CD4-positive, alpha-beta T cell (primary cell): ENCODE results near the gene ACOT6. TPM values are rescaled to one million over a fixed set of nuclear protein-coding genes. Genes with fewer than 3 reads are reported as not detected.
"Not testable (repeated sequence)": the region's sequence is repeated elsewhere in the genome, so short reads cannot be mapped to it uniquely, and the experiment has no call there.

ENCODE experiments used
- ATAC-seq: fragments of 200-7000 bp; cut with Tn5 transposase; one replicate; pipeline ENCODE4 v1.10.0; 2022; ENCODE audit warnings: mild to moderate bottlenecking; ENCODE audit not compliant: poor library complexity
- CTCF ChIA-PET: fragments of 350-600 bp; sonication (Branson Sonifier 250); formaldehyde crosslinking; loops from one replicate; lab custom pipeline; 2021; ENCODE audit warnings: antibody characterized with exemption, inconsistent platforms; lab: Charles Lee
- POLR2A ChIA-PET: fragments of 350-600 bp; sonication (Branson Sonifier 250); formaldehyde crosslinking; loops from one replicate; lab custom pipeline; 2021; ENCODE audit warnings: antibody characterized with exemption, inconsistent platforms; lab: Charles Lee
- DNase-seq, 14 experiments: peaks; one replicate each; pipeline ENCODE4 v3.0.0-alpha.2; 2013 to 2020; ENCODE audit warnings: mixed read lengths in 2 of 14
- H3K27ac ChIP-seq, 2 donors: one replicate each; pipeline versions ENCODE4 v1.5.1 to v1.7.0; 2013; ENCODE audit warnings: low read length in 2 of 2, low read depth in 1 of 2, mild to moderate bottlenecking in 1 of 2
- H3K27me3 ChIP-seq, 2 experiments: 1 replicate in 1 of 2; 2 replicates in 1 of 2; pipeline versions ENCODE4 v1.6.1 to v1.7.0; 2013; ENCODE audit warnings: low read length in 2 of 2, control low read depth in 1 of 2, mild to moderate bottlenecking in 1 of 2, moderate library complexity in 1 of 2; ENCODE audit not compliant: insufficient read depth in 2 of 2, control insufficient read depth in 1 of 2
- H3K36me3 ChIP-seq: one replicate; pipeline ENCODE4 v1.6.1; 2013; ENCODE audit warnings: low read length, control low read depth; ENCODE audit not compliant: insufficient read depth
- H3K4me1 ChIP-seq: one replicate; pipeline ENCODE4 v1.6.1; 2013; ENCODE audit warnings: low read length, control low read depth; ENCODE audit not compliant: insufficient read depth
- H3K4me3 ChIP-seq: one replicate; pipeline ENCODE4 v1.5.1; 2013; ENCODE audit warnings: mild to moderate bottlenecking, low read length, moderate library complexity
- H3K9me3 ChIP-seq, 2 experiments: 1 replicate in 1 of 2; 2 replicates in 1 of 2; pipeline versions ENCODE4 v1.6.1 to v1.7.0; 2013; ENCODE audit warnings: low read length in 2 of 2, mild to moderate bottlenecking in 2 of 2, control low read depth in 1 of 2, moderate library complexity in 1 of 2; ENCODE audit not compliant: control insufficient read depth in 1 of 2, insufficient read depth in 1 of 2
- H3K27ac Mint-ChIP-seq: one replicate; pipeline ENCODE4 v1.8.0; 2020; ENCODE audit warnings: mixed read lengths
- H3K27me3 Mint-ChIP-seq: one replicate; pipeline ENCODE4 v1.8.0; 2021; ENCODE audit warnings: mixed read lengths
- H3K36me3 Mint-ChIP-seq: one replicate; pipeline ENCODE4 v1.8.0; 2021; ENCODE audit warnings: low read depth, mixed read lengths
- H3K4me1 Mint-ChIP-seq: one replicate; pipeline ENCODE4 v1.8.0; 2021; ENCODE audit warnings: low read depth, mixed read lengths
- H3K4me3 Mint-ChIP-seq: one replicate; pipeline ENCODE4 v1.8.0; 2020; ENCODE audit warnings: mild to moderate bottlenecking, mixed read lengths
- H3K9me3 Mint-ChIP-seq: one replicate; pipeline ENCODE4 v1.8.0; 2020; ENCODE audit warnings: mixed read lengths
- CTCF ChIP-seq: fragments of 200-600 bp; IDR thresholded peaks from one replicate; pipeline ENCODE4 v1.8.0; 2022; ENCODE audit warnings: antibody characterized with exemption, mild to moderate bottlenecking
- intact Hi-C, 2 experiments: fragments of 100-400 bp; cut with DNase I in 1 of 2; cut with micrococcal nuclease in 1 of 2; formaldehyde crosslinking; loops; one replicate each; pipeline versions ENCODE4 v1.15.1 to v1.9.0; 2023 to 2025; cut with DNase I, micrococcal nuclease
- total RNA-seq, 174 experiments: library from RNA in 2 of 174; stranded (reverse) in 2 of 174; gene quantifications; one replicate each; pipeline ENCODE4 v1.2.3 and lab custom pipeline; 2021 to 2026

Gene ACOT6
- total RNA-seq, 2 experiments from 2014 or later: not detected

GRCh38 chr14:73567358-73567757, 45.0 kb upstream of the ACOT6 start:
- Mint-ChIP-seq H3K27me3 (no peaks in the 10 kb centered on the region), H3K4me1 (peaks cover 50% of the 10 kb centered on the region), H3K4me3 (peak overlapping the region; percentile 97), H3K27ac (peak overlapping the region; percentile 98), H3K36me3 (peaks cover 45% of the 10 kb centered on the region), H3K9me3 (no peaks in the 10 kb centered on the region)
- TF ChIP-seq CTCF: no peak
- peaks cover 5% of the 10 kb centered on the region for H3K36me3 ChIP-seq
- ATAC-seq (no peak), DNase-seq (no peak)
- H3K27ac ChIP-seq: no peak overlapping the region
- intact Hi-C loops: no loop called here
- ChIA-PET CTCF (interaction anchor here (4.7 kb wide), 1 partner anchor 59 kb away, joined by 37 read pairs; no protein-coding TSS in a partner anchor), POLR2A (interaction anchor here (4.2 to 5.7 kb wide), 3 partner anchors 25 to 76 kb away, joined by 40 to 88 read pairs (median 78); partner anchors contain the start of genes ACOT4, ACOT6 and RIOX1)
- H3K4me3 ChIP-seq: peak overlapping the region; percentile 63
- peaks cover 51% of the 10 kb centered on the region for H3K4me1 ChIP-seq
- no peaks in the 10 kb centered on the region for H3K9me3 ChIP-seq
- H3K27me3 ChIP-seq: no peaks in the 10 kb centered on the region

- H3K27me3 Mint-ChIP-seq: no peaks in the 10 kb centered on the region
- Histone ChIP-seq H3K4me3 (peak overlapping the region; percentile 63), H3K27me3 (no peaks in the 10 kb centered on the region), H3K36me3 (peaks cover 5% of the 10 kb centered on the region), H3K4me1 (peaks cover 51% of the 10 kb centered on the region), H3K9me3 (no peaks in the 10 kb centered on the region), H3K27ac (peak overlapping the region; percentile 59 to 74)
- ATAC-seq: no peak
- H3K9me3 Mint-ChIP-seq: no peaks in the 10 kb centered on the region
- no peak for TF ChIP-seq CTCF
- ChIA-PET CTCF (interaction anchor here (1.3 to 4.7 kb wide), 2 partner anchors 60 to 77 kb away, joined by 7 to 37 read pairs; partner anchors contain the start of gene RIOX1), POLR2A (interaction anchor here (0.6 to 5.7 kb wide), 28 partner anchors 13 to 1284 kb away, joined by 3 to 88 read pairs (median 6); partner anchors contain the start of genes ACOT4, ACOT6, COQ6 and DNAL1)
- intact Hi-C loops: loop anchor here (2.0 kb wide), 3 partner anchors 25 to 53 kb away; partner anchors contain the start of gene ACOT6 (in 2 of the 2)
- peak overlapping the region; percentile 98 for H3K27ac Mint-ChIP-seq
- H3K4me3 Mint-ChIP-seq: peak overlapping the region; percentile 97
- DNase-seq: peak in 4 of 14 experiments; percentile 16 to 54 (median 42)
- H3K4me1 Mint-ChIP-seq: peaks cover 50% of the 10 kb centered on the region
- H3K36me3 Mint-ChIP-seq: peaks cover 44% of the 10 kb centered on the region
These were observed 44.1 kb upstream of the ACOT6 start for GRCh38 chr14:73567951-73568885.

- not testable (repeated sequence) for DNase-seq, H3K9me3 ChIP-seq, H3K27me3 ChIP-seq, H3K27me3 Mint-ChIP-seq, H3K9me3 Mint-ChIP-seq, H3K36me3 ChIP-seq
- peak overlapping the region; percentile 98 for H3K27ac Mint-ChIP-seq
- Histone ChIP-seq H3K4me1 (peaks cover 51% of the 10 kb centered on the region), H3K27ac (peak overlapping the region; percentile 59 to 74), H3K4me3 (peak overlapping the region; percentile 63)
- H3K4me1 Mint-ChIP-seq: peaks cover 50% of the 10 kb centered on the region
- CTCF ChIA-PET: interaction anchor here (1.3 to 4.7 kb wide), 2 partner anchors 61 to 78 kb away, joined by 7 to 37 read pairs; partner anchors contain the start of gene RIOX1
- intact Hi-C loops: loop anchor here (1.0 to 2.0 kb wide), 4 partner anchors 24 to 61 kb away; partner anchors contain the start of gene ACOT6 (in 2 of the 2)
- H3K36me3 Mint-ChIP-seq: peaks cover 50% of the 10 kb centered on the region
- peak; percentile 8 for ATAC-seq
- peak overlapping the region; percentile 97 for H3K4me3 Mint-ChIP-seq
- POLR2A ChIA-PET: interaction anchor here (0.5 to 5.7 kb wide), 29 partner anchors 12 to 1284 kb away, joined by 3 to 88 read pairs (median 6); partner anchors contain the start of genes ACOT4, ACOT6, COQ6 and DNAL1
These were observed 43.5 kb upstream of the ACOT6 start for GRCh38 chr14:73568886-73569184.

- H3K9me3 Mint-ChIP-seq, H3K27me3 Mint-ChIP-seq, H3K36me3 ChIP-seq, H3K27me3 ChIP-seq, H3K9me3 ChIP-seq: not testable (repeated sequence)
- Histone ChIP-seq H3K27ac (peak within 1 kb of the TSS; percentile 59 to 74), H3K4me3 (peak within 1 kb of the TSS; percentile 63), H3K4me1 (peaks cover 51% of the 10 kb centered on the region)
- peak; percentile 58 to 90 (median 75) for DNase-seq
- Mint-ChIP-seq H3K36me3 (peaks cover 55% of the 10 kb centered on the region), H3K4me1 (peaks cover 50% of the 10 kb centered on the region), H3K27ac (peak within 1 kb of the TSS; percentile 98), H3K4me3 (peak within 1 kb of the TSS; percentile 97)
- intact Hi-C loops: loop anchor here (1.0 to 2.0 kb wide), 4 partner anchors 23 to 61 kb away; partner anchors contain the start of gene ACOT6 (in 2 of the 2)
- ChIA-PET CTCF (interaction anchor here (0.7 to 4.7 kb wide), 4 partner anchors 23 to 429 kb away, joined by 3 to 37 read pairs (median 5); partner anchors contain the start of genes ACOT4 and RIOX1), POLR2A (interaction anchor here (0.5 to 5.7 kb wide), 27 partner anchors 12 to 752 kb away, joined by 3 to 88 read pairs (median 6); partner anchors contain the start of genes ACOT4, ACOT6, COQ6 and DNAL1)
- ATAC-seq: peak; percentile 73
These were observed 42.9 kb upstream of the ACOT6 start, which contains the start of gene ACOT2 for GRCh38 chr14:73569185-73569958. Gene ACOT2, plus strand, starts transcription at chr14:73569213. Its CDS starts 28 bp downstream, at chr14:73569241.
